ENCODE results near the gene HAUS3.

DNA sequence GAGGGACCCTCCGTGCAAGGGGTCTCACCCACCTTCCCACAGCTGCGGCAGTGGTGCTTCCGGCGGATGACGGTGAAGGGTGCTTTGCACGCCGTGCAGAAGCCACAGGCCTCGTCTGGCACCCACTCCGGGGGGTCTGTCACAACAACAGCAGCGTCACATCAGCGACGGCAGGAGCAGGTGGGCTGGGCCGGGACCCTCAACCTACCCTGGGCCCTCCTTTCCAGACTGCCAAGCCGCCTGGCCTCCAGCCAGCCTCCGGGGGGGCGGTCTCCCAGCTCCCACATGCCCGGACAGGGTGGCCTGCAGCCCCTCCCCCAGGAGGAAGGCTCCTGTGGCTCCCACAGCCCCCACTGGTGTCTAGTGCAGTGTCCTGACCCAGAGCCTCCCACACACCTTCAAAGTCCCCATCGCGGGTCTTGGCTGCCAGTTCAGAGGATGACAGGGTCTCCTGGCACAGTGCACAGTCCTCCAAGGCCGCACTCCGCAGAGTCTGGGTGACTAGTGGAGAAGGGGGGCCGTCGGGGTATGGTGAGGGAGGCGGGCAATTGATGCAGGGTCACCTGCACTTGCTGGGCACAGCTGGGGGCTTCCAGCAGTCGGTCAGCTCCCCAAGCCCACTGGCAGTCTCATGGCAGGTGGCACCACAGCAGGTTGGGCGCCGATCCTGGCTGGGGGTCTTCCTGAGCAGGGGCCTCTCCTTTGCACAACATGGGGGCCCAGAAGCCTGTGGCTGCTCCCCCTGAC is 29.5 kb upstream of the HAUS3 start:
- TF ChIP-seq POLR2A (IDR thresholded peaks at IDR 0.05) = no peak
- TF ChIP-seq, protein P1, sequence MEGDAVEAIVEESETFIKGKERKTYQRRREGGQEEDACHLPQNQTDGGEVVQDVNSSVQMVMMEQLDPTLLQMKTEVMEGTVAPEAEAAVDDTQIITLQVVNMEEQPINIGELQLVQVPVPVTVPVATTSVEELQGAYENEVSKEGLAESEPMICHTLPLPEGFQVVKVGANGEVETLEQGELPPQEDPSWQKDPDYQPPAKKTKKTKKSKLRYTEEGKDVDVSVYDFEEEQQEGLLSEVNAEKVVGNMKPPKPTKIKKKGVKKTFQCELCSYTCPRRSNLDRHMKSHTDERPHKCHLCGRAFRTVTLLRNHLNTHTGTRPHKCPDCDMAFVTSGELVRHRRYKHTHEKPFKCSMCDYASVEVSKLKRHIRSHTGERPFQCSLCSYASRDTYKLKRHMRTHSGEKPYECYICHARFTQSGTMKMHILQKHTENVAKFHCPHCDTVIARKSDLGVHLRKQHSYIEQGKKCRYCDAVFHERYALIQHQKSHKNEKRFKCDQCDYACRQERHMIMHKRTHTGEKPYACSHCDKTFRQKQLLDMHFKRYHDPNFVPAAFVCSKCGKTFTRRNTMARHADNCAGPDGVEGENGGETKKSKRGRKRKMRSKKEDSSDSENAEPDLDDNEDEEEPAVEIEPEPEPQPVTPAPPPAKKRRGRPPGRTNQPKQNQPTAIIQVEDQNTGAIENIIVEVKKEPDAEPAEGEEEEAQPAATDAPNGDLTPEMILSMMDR (IDR thresholded peaks at IDR 0.05) = no peak

Data from right lobe of liver (tissue), 4 donors.